DMS 273 treated with DMSO at 0.1 percent for 48 hours (cell line): ENCODE measurements around the gene KLF3.

Experiments
- DNase-seq: peaks from one replicate; lab custom pipeline; 2025; lab: John Stamatoyannopoulos, UW

The KLF3 gene

GRCh38 chr4:38674258-38675144 is 10.5 kb downstream of the KLF3 start:
- DNase-seq, result no peak

GRCh38 chr4:38675146-38676121 is 11.4 kb downstream of the KLF3 start:
- no peak for DNase-seq

- no peak for DNase-seq
These were observed 13.0 kb downstream of the KLF3 start for GRCh38 chr4:38676986-38677385.

- DNase-seq, result no peak
These were observed 13.4 kb downstream of the KLF3 start for GRCh38 chr4:38677441-38677840.

GRCh38 chr4:38678078-38678477 is 14.1 kb downstream of the KLF3 start:
- DNase-seq, result no peak

GRCh38 chr4:38679921-38680320 is 15.9 kb downstream of the KLF3 start:
- no peak for DNase-seq

- DNase-seq, result no peak
These were observed 17.4 kb downstream of the KLF3 start for GRCh38 chr4:38681281-38681991.

GRCh38 chr4:38682336-38682735 is 18.3 kb downstream of the KLF3 start:
- DNase-seq, result no peak

GRCh38 chr4:38683276-38683675 is 19.3 kb downstream of the KLF3 start:
- no peak for DNase-seq

- no peak for DNase-seq
These were observed 20.3 kb downstream of the KLF3 start for GRCh38 chr4:38684271-38684670.

- DNase-seq, result no peak
These were observed 21.2 kb downstream of the KLF3 start for GRCh38 chr4:38684951-38685844.

GRCh38 chr4:38686682-38687081 is 22.7 kb downstream of the KLF3 start:
- no peak for DNase-seq

GRCh38 chr4:38687571-38688011 is 23.6 kb downstream of the KLF3 start:
- no peak for DNase-seq

- no peak for DNase-seq
These were observed 24.8 kb downstream of the KLF3 start for GRCh38 chr4:38688676-38689355.

- DNase-seq, result no peak
These were observed 27.4 kb downstream of the KLF3 start for GRCh38 chr4:38691251-38692008.

GRCh38 chr4:38692421-38692820 is 28.4 kb downstream of the KLF3 start:
- no peak for DNase-seq

- DNase-seq, result no peak
These were observed 29.6 kb downstream of the KLF3 start for GRCh38 chr4:38693569-38693968.

- no peak for DNase-seq
These were observed 30.3 kb downstream of the KLF3 start for GRCh38 chr4:38694330-38694729.

- DNase-seq, result no peak
These were observed 31.8 kb downstream of the KLF3 start for GRCh38 chr4:38695809-38696208.

GRCh38 chr4:38696697-38697096 is 32.7 kb downstream of the KLF3 start:
- no peak for DNase-seq
